ENCODE measurements around the gene TESMIN. TPM values are rescaled to one million over a fixed set of nuclear protein-coding genes. Genes with fewer than 3 reads are reported as not detected.

The TESMIN gene
- total and polyA plus RNA-seq, 12 donors: 0.42 to 6.6 (median 2.6) TPM

DNA sequence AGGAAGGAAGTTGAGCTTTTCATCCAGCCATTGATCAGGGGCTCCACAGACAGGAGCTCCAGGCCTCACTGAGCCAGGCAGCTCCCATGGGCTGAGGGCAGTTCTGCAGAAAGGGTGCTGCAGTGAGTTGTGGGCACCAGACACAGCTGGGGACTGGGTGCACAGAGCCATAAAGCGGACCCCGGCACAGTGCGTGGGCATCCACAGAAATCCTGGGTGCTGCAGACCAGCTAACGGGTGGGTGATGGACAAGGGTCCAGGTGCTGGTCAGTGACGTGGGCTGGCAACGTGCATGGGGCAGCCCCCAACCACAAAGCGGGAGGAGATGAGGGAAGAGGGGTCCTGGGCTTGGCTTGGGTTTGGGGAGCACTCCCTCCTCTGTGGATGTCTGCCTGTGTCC is 86.4 kb downstream of the TESMIN start:
- 74 to 97% (median 87%) methylated on average over 3 to 7 of the region's 7 CpGs for WGBS, 4 donors
- Histone ChIP-seq H3K36me3 (replicated peaks in 1 of 2) (no peaks in the 10 kb centered on the region), H3K4me3 (no peak overlapping the region), H3K4me1 (replicated peaks in 1 of 2) (no peaks in the 10 kb centered on the region), H3K9me3 (replicated peaks in 1 of 3) (no peaks in the 10 kb centered on the region), H3K27me3 (peaks cover 4% of the 10 kb centered on the region), H3K27ac (no peak overlapping the region)
- TF ChIP-seq POLR2A (IDR thresholded peaks at IDR 0.05): no peak
- no peak for TF ChIP-seq CTCF (IDR thresholded peaks at IDR 0.05)
- no peak for DNase-seq
- intact Hi-C loops (cut with DNase I): no loop called here

- H3K27me3 ChIP-seq: peaks cover 4% of the 10 kb centered on the region
- intact Hi-C loops (cut with DNase I): no loop called here
- no peak overlapping the region for H3K27ac ChIP-seq
- H3K9me3 ChIP-seq (replicated peaks in 1 of 3): no peaks in the 10 kb centered on the region
- no peaks in the 10 kb centered on the region for H3K36me3 ChIP-seq (replicated peaks in 1 of 2)
- DNase-seq: no peak
- no peak overlapping the region for H3K4me3 ChIP-seq
- TF ChIP-seq POLR2A (IDR thresholded peaks at IDR 0.05) (no peak), CTCF (IDR thresholded peaks at IDR 0.05) (no peak)
- H3K4me1 ChIP-seq (replicated peaks in 1 of 2): peaks cover 0 to 4% of the 10 kb centered on the region in 2 donors
- 87 to 95% (median 90%) methylated on average over 5 to 9 of the region's 9 CpGs for WGBS, 4 donors
Measured at GRCh38 chr11:68664141-68664540, 87.2 kb downstream of the TESMIN start.

- intact Hi-C loops (cut with DNase I): no loop called here
- peaks cover 0 to 4% of the 10 kb centered on the region in 2 donors for H3K4me1 ChIP-seq (replicated peaks in 1 of 2)
- H3K36me3 ChIP-seq (replicated peaks in 1 of 2): no peaks in the 10 kb centered on the region
- 81 to 91% (median 89%) methylated on average over 13 to 18 of the region's 18 CpGs for WGBS, 4 donors
- H3K27ac ChIP-seq: no peak overlapping the region
- TF ChIP-seq POLR2A (IDR thresholded peaks at IDR 0.05) (no peak), CTCF (IDR thresholded peaks at IDR 0.05) (no peak)
- no peaks in the 10 kb centered on the region for H3K9me3 ChIP-seq (replicated peaks in 1 of 3)
- no peak for DNase-seq
- H3K4me3 ChIP-seq: no peak overlapping the region
- H3K27me3 ChIP-seq: peaks cover 4% of the 10 kb centered on the region
Measured at GRCh38 chr11:68663482-68664010, 87.8 kb downstream of the TESMIN start.

GRCh38 chr11:68661697-68662603 is 89.4 kb downstream of the TESMIN start:
- TF ChIP-seq CTCF (IDR thresholded peaks at IDR 0.05) (no peak), POLR2A (IDR thresholded peaks at IDR 0.05) (no peak)
- no peaks in the 10 kb centered on the region for H3K36me3 ChIP-seq (replicated peaks in 1 of 2)
- WGBS, 4 donors: 58 to 80% (median 72%) methylated on average over 11 to 18 of the region's 18 CpGs
- H3K4me3 ChIP-seq: no peak overlapping the region
- H3K27me3 ChIP-seq: peaks cover 4% of the 10 kb centered on the region
- no peaks in the 10 kb centered on the region for H3K9me3 ChIP-seq (replicated peaks in 1 of 3)
- no peak for DNase-seq
- intact Hi-C loops (cut with DNase I): no loop called here
- H3K27ac ChIP-seq: no peak overlapping the region
- H3K4me1 ChIP-seq (replicated peaks in 1 of 2): peaks cover 0 to 4% of the 10 kb centered on the region in 2 donors
